Measurements from ENCODE around the gene FNTB.

Gene FNTB

GRCh38 chr14:65100922-65101541 lies 114.3 kb downstream of the FNTB start:
- Histone ChIP-seq H3K4ac (ENCODE audit: low read depth, low read length) (no peak overlapping the region), H2BK15ac (replicated peaks; ENCODE audit: low read depth) (no peak overlapping the region), H3K36me3 (ENCODE audit: control insufficient read depth, insufficient read depth, low read length) (no peaks in the 10 kb centered on the region), H3K27ac (ENCODE audit: low read depth, low read length) (no peak overlapping the region), H3K79me2 (ENCODE audit: control insufficient read depth, insufficient read depth, low read length) (peaks cover 22% of the 10 kb centered on the region), H3K4me3 (ENCODE audit: low read length) (peak overlapping the region; percentile 80), H2BK120ac (ENCODE audit: low read depth, low read length) (no peak overlapping the region), H3K23ac (ENCODE audit: low read length) (no peak overlapping the region), H3K18ac (ENCODE audit: low read length) (no peak overlapping the region), H3K4me1 (ENCODE audit: control insufficient read depth, low read depth, low read length) (no peaks in the 10 kb centered on the region), H2BK5ac (ENCODE audit: low read length) (no peak overlapping the region), H3K9ac (ENCODE audit: low read length) (peak overlapping the region; percentile 56), H2AK5ac (ENCODE audit: low read length) (no peak overlapping the region), H3K56ac (ENCODE audit: low read length) (peak overlapping the region; percentile 62), H4K8ac (ENCODE audit: low read depth, low read length) (no peak overlapping the region), H3K79me1 (ENCODE audit: low read length) (peaks cover 11% of the 10 kb centered on the region), H3K27me3 (ENCODE audit: insufficient read depth, low read length, poor library complexity) (no peaks in the 10 kb centered on the region), H3K4me2 (ENCODE audit: low read length) (peak overlapping the region; percentile 45), H4K5ac (ENCODE audit: low read length) (no peak overlapping the region)
- no CpG with 5 or more reads among the region's 6 CpGs for WGBS (ENCODE audit: extremely low coverage, insufficient coverage, low lambda C conversion rate)
- DNase-seq: peak; percentile 65

DNA sequence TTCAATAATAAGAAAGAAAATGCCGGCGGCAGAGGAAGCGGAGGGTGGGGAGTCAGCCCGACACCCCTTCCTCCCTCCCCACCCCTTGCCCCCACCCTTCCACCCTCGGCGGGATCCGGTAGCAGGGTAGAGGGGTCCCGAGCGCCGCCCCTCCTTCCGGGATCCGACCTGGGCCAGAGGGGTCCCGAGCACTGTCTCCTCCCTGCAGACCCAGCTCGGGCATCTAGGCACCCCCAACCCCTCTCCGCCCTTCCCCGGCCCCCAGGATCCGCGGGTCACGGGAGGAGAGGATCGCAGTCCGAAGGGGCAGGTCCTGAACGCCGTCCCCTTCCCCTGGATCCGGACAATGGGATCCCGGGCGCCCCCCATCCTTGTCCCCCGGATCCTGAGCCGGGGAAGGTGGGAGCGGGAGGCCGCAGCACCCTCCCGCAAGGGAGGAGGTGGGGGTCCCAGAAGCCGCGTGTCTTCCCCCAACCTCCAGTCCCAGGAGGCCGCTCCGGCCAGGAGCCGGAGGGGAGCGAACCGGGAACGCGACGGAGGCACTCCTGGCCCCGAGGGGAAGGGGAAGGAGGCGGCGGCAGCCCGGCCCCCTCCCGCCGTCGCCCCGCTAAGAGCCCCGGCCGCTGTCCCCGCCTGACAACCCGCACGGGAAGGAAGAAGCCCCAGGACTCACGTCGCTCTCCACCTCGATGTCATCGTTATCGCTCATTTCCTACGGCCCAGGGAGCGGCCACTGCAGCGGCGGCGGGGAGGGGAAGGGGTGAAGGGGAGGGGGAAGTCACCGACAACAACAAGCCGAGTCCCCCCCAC lies 115.1 kb downstream of the FNTB start:
- H3K79me2 ChIP-seq (ENCODE audit: control insufficient read depth, insufficient read depth, low read length): peaks cover 18% of the 10 kb centered on the region
- H3K18ac ChIP-seq (ENCODE audit: low read length): peak overlapping the region; percentile 9
- no peak overlapping the region for H3K23ac ChIP-seq (ENCODE audit: low read length)
- H3K27ac ChIP-seq (ENCODE audit: low read depth, low read length): peak overlapping the region; percentile 71
- no peak overlapping the region for H2BK15ac ChIP-seq (replicated peaks; ENCODE audit: low read depth)
- peak; percentile 31 for DNase-seq
- H2AK5ac ChIP-seq (ENCODE audit: low read length): no peak overlapping the region
- H2BK5ac ChIP-seq (ENCODE audit: low read length): no peak overlapping the region
- H2BK120ac ChIP-seq (ENCODE audit: low read depth, low read length): no peak overlapping the region
- H3K4me1 ChIP-seq (ENCODE audit: control insufficient read depth, low read depth, low read length): no peaks in the 10 kb centered on the region
- H3K4me3 ChIP-seq (ENCODE audit: low read length): peak overlapping the region; percentile 80
- H3K36me3 ChIP-seq (ENCODE audit: control insufficient read depth, insufficient read depth, low read length): no peaks in the 10 kb centered on the region
- H3K79me1 ChIP-seq (ENCODE audit: low read length): peaks cover 7% of the 10 kb centered on the region
- WGBS (ENCODE audit: extremely low coverage, insufficient coverage, low lambda C conversion rate): no CpG with 5 or more reads among the region's 66 CpGs
- H3K56ac ChIP-seq (ENCODE audit: low read length): peak overlapping the region; percentile 88
- peak overlapping the region; percentile 22 for H3K4ac ChIP-seq (ENCODE audit: low read depth, low read length)
- H3K9ac ChIP-seq (ENCODE audit: low read length): peak overlapping the region; percentile 81
- no peak overlapping the region for H4K5ac ChIP-seq (ENCODE audit: low read length)
- H4K8ac ChIP-seq (ENCODE audit: low read depth, low read length): no peak overlapping the region
- H3K27me3 ChIP-seq (ENCODE audit: insufficient read depth, low read length, poor library complexity): no peaks in the 10 kb centered on the region
- H3K4me2 ChIP-seq (ENCODE audit: low read length): peak overlapping the region; percentile 20

DNA sequence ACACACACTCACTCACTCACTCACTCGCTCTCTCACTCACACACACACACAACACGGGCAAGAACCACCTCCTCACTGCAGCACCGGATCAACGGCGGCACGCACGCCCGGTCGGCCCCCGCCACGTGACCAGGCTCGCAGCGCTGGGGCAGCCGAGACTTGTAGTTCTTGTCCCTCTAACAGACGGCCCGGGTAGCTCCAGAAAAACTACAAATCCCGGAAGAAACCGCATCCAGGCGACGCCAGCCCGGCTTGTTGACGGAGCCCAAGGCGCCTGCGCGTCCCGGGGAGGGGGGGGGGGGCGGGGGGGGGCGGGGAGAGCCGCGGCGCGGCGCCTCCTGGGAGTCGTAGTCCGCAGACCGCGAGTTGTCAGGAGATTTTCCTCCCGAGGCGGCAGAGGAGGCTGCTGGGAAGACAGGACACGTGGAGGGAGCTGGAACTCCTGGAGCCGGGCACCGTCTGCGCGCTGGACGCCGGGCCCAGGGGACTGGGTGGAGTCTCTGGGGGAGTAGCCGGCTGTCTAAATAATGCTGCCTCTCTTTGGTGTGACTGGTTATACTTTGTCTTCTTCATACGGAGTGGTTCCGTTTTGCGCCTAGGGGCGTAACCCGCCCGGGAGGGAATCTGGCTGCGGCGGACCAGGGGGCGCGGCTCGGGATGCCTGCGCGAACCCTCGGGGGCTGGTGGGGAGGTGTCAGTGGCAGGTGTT lies 115.9 kb downstream of the FNTB start, which contains the start of gene MAX:
Gene MAX, minus strand, starts transcription at position 77 of the 709 bp plus-strand sequence. CDS start 178 bp downstream, outside the sequence.
- no peak within 1 kb of the TSS for H2BK15ac ChIP-seq (replicated peaks; ENCODE audit: low read depth)
- no peak within 1 kb of the TSS for H2BK5ac ChIP-seq (ENCODE audit: low read length)
- no peaks in the 10 kb centered on the region for H3K4me1 ChIP-seq (ENCODE audit: control insufficient read depth, low read depth, low read length)
- peak within 1 kb of the TSS; percentile 80 for H3K4me3 ChIP-seq (ENCODE audit: low read length)
- peak within 1 kb of the TSS; percentile 28 for H4K8ac ChIP-seq (ENCODE audit: low read depth, low read length)
- H2AK5ac ChIP-seq (ENCODE audit: low read length): no peak within 1 kb of the TSS
- H2BK120ac ChIP-seq (ENCODE audit: low read depth, low read length): no peak within 1 kb of the TSS
- H3K23ac ChIP-seq (ENCODE audit: low read length): no peak within 1 kb of the TSS
- no peak within 1 kb of the TSS for H4K5ac ChIP-seq (ENCODE audit: low read length)
- H3K27ac ChIP-seq (ENCODE audit: low read depth, low read length): peak within 1 kb of the TSS; percentile 71
- H3K36me3 ChIP-seq (ENCODE audit: control insufficient read depth, insufficient read depth, low read length): no peaks in the 10 kb centered on the region
- H3K27me3 ChIP-seq (ENCODE audit: insufficient read depth, low read length, poor library complexity): no peaks in the 10 kb centered on the region
- peak within 1 kb of the TSS; percentile 22 for H3K4ac ChIP-seq (ENCODE audit: low read depth, low read length)
- peak within 1 kb of the TSS; percentile 88 for H3K56ac ChIP-seq (ENCODE audit: low read length)
- no CpG with 5 or more reads among the region's 61 CpGs for WGBS (ENCODE audit: extremely low coverage, insufficient coverage, low lambda C conversion rate)
- H3K9ac ChIP-seq (ENCODE audit: low read length): peak within 1 kb of the TSS; percentile 81
- peaks cover 1% of the 10 kb centered on the region for H3K79me1 ChIP-seq (ENCODE audit: low read length)
- H3K79me2 ChIP-seq (ENCODE audit: control insufficient read depth, insufficient read depth, low read length): peaks cover 13% of the 10 kb centered on the region
- peak within 1 kb of the TSS; percentile 78 for H3K4me2 ChIP-seq (ENCODE audit: low read length)
- H3K18ac ChIP-seq (ENCODE audit: low read length): peak within 1 kb of the TSS; percentile 9
- peak; percentile 99 for DNase-seq

GRCh38 chr14:65103150-65103760 lies 116.6 kb downstream of the FNTB start:
- no peaks in the 10 kb centered on the region for H3K4me1 ChIP-seq (ENCODE audit: control insufficient read depth, low read depth, low read length)
- H4K5ac ChIP-seq (ENCODE audit: low read length): no peak overlapping the region
- H3K4ac ChIP-seq (ENCODE audit: low read depth, low read length): no peak overlapping the region
- no peak overlapping the region for H2BK15ac ChIP-seq (replicated peaks; ENCODE audit: low read depth)
- peak; percentile 18 for DNase-seq
- WGBS (ENCODE audit: extremely low coverage, insufficient coverage, low lambda C conversion rate): no CpG with 5 or more reads among the region's 22 CpGs
- peaks cover 1% of the 10 kb centered on the region for H3K79me1 ChIP-seq (ENCODE audit: low read length)
- H3K79me2 ChIP-seq (ENCODE audit: control insufficient read depth, insufficient read depth, low read length): peaks cover 10% of the 10 kb centered on the region
- H3K27ac ChIP-seq (ENCODE audit: low read depth, low read length): no peak overlapping the region
- H3K56ac ChIP-seq (ENCODE audit: low read length): peak overlapping the region; percentile 84
- peak overlapping the region; percentile 28 for H4K8ac ChIP-seq (ENCODE audit: low read depth, low read length)
- H2AK5ac ChIP-seq (ENCODE audit: low read length): no peak overlapping the region
- no peak overlapping the region for H2BK120ac ChIP-seq (ENCODE audit: low read depth, low read length)
- H3K4me3 ChIP-seq (ENCODE audit: low read length): peak overlapping the region; percentile 62
- no peak overlapping the region for H3K18ac ChIP-seq (ENCODE audit: low read length)
- no peak overlapping the region for H3K23ac ChIP-seq (ENCODE audit: low read length)
- H3K4me2 ChIP-seq (ENCODE audit: low read length): peak overlapping the region; percentile 78
- no peaks in the 10 kb centered on the region for H3K36me3 ChIP-seq (ENCODE audit: control insufficient read depth, insufficient read depth, low read length)
- H3K27me3 ChIP-seq (ENCODE audit: insufficient read depth, low read length, poor library complexity): no peaks in the 10 kb centered on the region
- no peak overlapping the region for H2BK5ac ChIP-seq (ENCODE audit: low read length)
- H3K9ac ChIP-seq (ENCODE audit: low read length): peak overlapping the region; percentile 67

- H4K5ac ChIP-seq (ENCODE audit: low read length): no peak overlapping the region
- WGBS (ENCODE audit: extremely low coverage, insufficient coverage, low lambda C conversion rate): no CpG with 5 or more reads among the region's 3 CpGs
- H3K4me2 ChIP-seq (ENCODE audit: low read length): no peak overlapping the region
- H3K4me3 ChIP-seq (ENCODE audit: low read length): no peak overlapping the region
- no peak overlapping the region for H3K9ac ChIP-seq (ENCODE audit: low read length)
- DNase-seq: no peak
- H3K4ac ChIP-seq (ENCODE audit: low read depth, low read length): no peak overlapping the region
- H3K27ac ChIP-seq (ENCODE audit: low read depth, low read length): no peak overlapping the region
- H2BK15ac ChIP-seq (replicated peaks; ENCODE audit: low read depth): no peak overlapping the region
- peaks cover 9% of the 10 kb centered on the region for H3K79me2 ChIP-seq (ENCODE audit: control insufficient read depth, insufficient read depth, low read length)
- no peak overlapping the region for H4K8ac ChIP-seq (ENCODE audit: low read depth, low read length)
- peaks cover under 1% of the 10 kb centered on the region for H3K79me1 ChIP-seq (ENCODE audit: low read length)
- H3K4me1 ChIP-seq (ENCODE audit: control insufficient read depth, low read depth, low read length): no peaks in the 10 kb centered on the region
- H3K27me3 ChIP-seq (ENCODE audit: insufficient read depth, low read length, poor library complexity): no peaks in the 10 kb centered on the region
- H2BK120ac ChIP-seq (ENCODE audit: low read depth, low read length): no peak overlapping the region
- no peak overlapping the region for H3K23ac ChIP-seq (ENCODE audit: low read length)
- no peaks in the 10 kb centered on the region for H3K36me3 ChIP-seq (ENCODE audit: control insufficient read depth, insufficient read depth, low read length)
- H2BK5ac ChIP-seq (ENCODE audit: low read length): no peak overlapping the region
- no peak overlapping the region for H2AK5ac ChIP-seq (ENCODE audit: low read length)
- H3K18ac ChIP-seq (ENCODE audit: low read length): no peak overlapping the region
- no peak overlapping the region for H3K56ac ChIP-seq (ENCODE audit: low read length)
These were observed 118.1 kb downstream of the FNTB start for GRCh38 chr14:65104791-65105190.

Measured in mesendoderm (in vitro differentiated cells).